Measurements from ENCODE around the gene PKP2. TPM values are rescaled to one million over a fixed set of nuclear protein-coding genes. Genes with fewer than 3 reads are reported as not detected.

Gene PKP2
- total and polyA plus RNA-seq, 2 of the 8 experiments (the other 6 are each of a cell fraction or from before 2014, with no cell fraction given) = 9.6 to 44.8 TPM

- no peak overlapping the region for H3K9ac ChIP-seq (replicated peaks in 1 of 4; ENCODE audit: extremely low read depth in 1 of 4, low read depth in 3 of 4, low read length in 3 of 4)
- no peak overlapping the region for H4K8ac ChIP-seq (ENCODE audit: extremely low read depth, insufficient read depth, low read length)
- peaks cover 2% of the 10 kb centered on the region; the same call in 1 of the 2 replicates for H3K79me1 ChIP-seq (ENCODE audit: low read depth, low read length)
- no peaks in the 10 kb centered on the region for H3K23me2 ChIP-seq (ENCODE audit: low read depth, low read length)
- H3K4me1 ChIP-seq (replicated peaks in 1 of 4; ENCODE audit: control insufficient read depth in 3 of 4, insufficient read depth in 4 of 4, low read length in 3 of 4) = peaks cover 0 to 9% (median 7%) of the 10 kb centered on the region in 4 experiments; a peak in 6 of 7 replicates
- H3K18ac ChIP-seq (ENCODE audit: extremely low read depth, low read length) = no peak overlapping the region
- H2BK20ac ChIP-seq (ENCODE audit: low read length) = no peak overlapping the region
- no peaks in the 10 kb centered on the region; a peak in 1 of 8 replicates for H3K36me3 ChIP-seq (ENCODE audit: control insufficient read depth in 2 of 4, insufficient read depth in 4 of 4, low read length in 3 of 4)
- TF ChIP-seq TCF12 (IDR thresholded peaks at IDR 0.05; ENCODE audit: low read depth, low read length) (no peak), TBP (IDR thresholded peaks at IDR 0.05; ENCODE audit: low read depth, low read length) (no peak), POU5F1 (IDR thresholded peaks at IDR 0.05; ENCODE audit: low read depth, low read length) (no peak), TAF1 (IDR thresholded peaks at IDR 0.05; ENCODE audit: low read depth, low read length) (no peak)
- no peak overlapping the region for H2BK5ac ChIP-seq (ENCODE audit: low read depth, low read length)
- DNase-seq (ENCODE audit: low read depth in 1 of 2, low spot score in 2 of 2) (no peak), FAIRE-seq (no peak)
- H3K4me3 ChIP-seq (ENCODE audit: extremely low read depth in 1 of 4, insufficient read depth in 2 of 4, low read depth in 3 of 4, low read length in 4 of 4) = no peak overlapping the region
- no peak overlapping the region for H3K23ac ChIP-seq (ENCODE audit: insufficient read length)
- H3K9me3 ChIP-seq (ENCODE audit: insufficient read depth in 2 of 2, low read depth in 1 of 2, low read length in 1 of 2) = no peaks in the 10 kb centered on the region
- H3K4ac ChIP-seq (replicated peaks; ENCODE audit: insufficient read length, low read depth, low read length) = no peak overlapping the region
- no peak overlapping the region for H3K14ac ChIP-seq (ENCODE audit: insufficient read length)
- ChIA-PET CTCF (ENCODE audit: partially characterized antibody) (interaction anchor here (1.0 to 1.6 kb wide), 5 partner anchors 10 to 92 kb away, joined by 3 to 4 read pairs (median 3); partner anchors contain the start of gene YARS2), POLR2A (ENCODE audit: partially characterized antibody) (interaction anchor here (1.2 to 1.7 kb wide), 2 partner anchors 9 to 92 kb away, joined by 3 to 5 read pairs; partner anchors contain the start of gene YARS2)
- no peak overlapping the region for H3K4me2 ChIP-seq (ENCODE audit: insufficient read depth in 1 of 2, low read depth in 2 of 2, low read length in 2 of 2)
- no peak overlapping the region for H2BK15ac ChIP-seq (ENCODE audit: low read length)
- no peak overlapping the region for H4K5ac ChIP-seq (ENCODE audit: insufficient read length, low read depth, low read length)
- H3K56ac ChIP-seq (replicated peaks; ENCODE audit: insufficient read length, low read depth, low read length) = no peak overlapping the region
- H3K27me3 ChIP-seq (replicated peaks in 1 of 4; ENCODE audit: control insufficient read depth in 3 of 4, extremely low read depth in 1 of 4, insufficient read depth in 3 of 4, low read length in 3 of 4) = no peaks in the 10 kb centered on the region
- H4K20me1 ChIP-seq (replicated peaks in 1 of 2; ENCODE audit: control insufficient read depth in 1 of 2, insufficient read depth in 2 of 2, low read length in 2 of 2) = no peaks in the 10 kb centered on the region
- no peak overlapping the region for H3K27ac ChIP-seq (ENCODE audit: low read depth, low read length)
- H2AFZ ChIP-seq (ENCODE audit: low read length) = no peak overlapping the region
- H2BK120ac ChIP-seq (replicated peaks; ENCODE audit: low read depth, low read length) = no peak overlapping the region
- no peak overlapping the region for H2BK12ac ChIP-seq (ENCODE audit: low read depth, low read length)
- WGBS, 2 experiments (ENCODE audit: extremely low coverage in 1 of 2, insufficient coverage in 1 of 2, insufficient read length in 1 of 2, insufficient replicate concordance in 2 of 2, low coverage in 1 of 2, low lambda C conversion rate in 2 of 2, missing lambda C conversion rate in 1 of 2) = 92% methylated on average over 6 of the region's 6 CpGs; no CpG with 5 or more reads in 1 of the 2 experiments
- no peak overlapping the region for H4K91ac ChIP-seq (replicated peaks; ENCODE audit: insufficient read length, low read length)
- H2AK5ac ChIP-seq (ENCODE audit: low read depth, low read length) = no peak overlapping the region
- H3K79me2 ChIP-seq (ENCODE audit: control insufficient read depth in 1 of 2, insufficient read depth in 2 of 2, low read length in 2 of 2) = no peaks in the 10 kb centered on the region
Observed at GRCh38 chr12:32847287-32847686, 49.3 kb downstream of the PKP2 start.
